H1 (cell line): ENCODE measurements around the gene DNAH10. TPM values are rescaled to one million over a fixed set of nuclear protein-coding genes. Genes with fewer than 3 reads are reported as not detected.

Experiments used
- BACH1 ChIP-seq: IDR thresholded peaks from 2 replicates; pipeline ENCODE4 v1.6.1; 2012; ENCODE audit warnings: low read length, improper control_type of control experiment
- CBX5 ChIP-seq: fragments of 300-800, 300-1000 bp; sonication (generic); IDR thresholded peaks from 2 replicates; pipeline ENCODE4 v1.7.1; 2016; ENCODE audit warnings: antibody characterized with exemption, low read length, low read depth
- EGR1 ChIP-seq: IDR thresholded peaks from 2 replicates; pipeline ENCODE4 v1.6.1; 2011; ENCODE audit warnings: low read depth, low read length, borderline replicate concordance
- JUN ChIP-seq: IDR thresholded peaks from 2 replicates; pipeline ENCODE4 v1.6.1; 2011; ENCODE audit warnings: low read depth, mild to moderate bottlenecking, improper control_type of control experiment, low read length
- JUND ChIP-seq: IDR thresholded peaks from 2 replicates; pipeline ENCODE4 v1.6.1; 2011; ENCODE audit warnings: mild to moderate bottlenecking, improper control_type of control experiment, low read length
- PHF8 ChIP-seq: fragments of 200-600 bp; sonication (generic); conservative IDR thresholded peaks from 2 replicates; pipeline ENCODE4 v1.7.1; 2012; ENCODE audit warnings: low read depth, mild to moderate bottlenecking, inconsistent platforms, low read length, moderate library complexity
- RAD21 ChIP-seq, 2 experiments: IDR thresholded peaks in 1 of 2; conservative IDR thresholded peaks in 1 of 2; 2 replicates each; pipeline ENCODE4 v1.6.1; 2011; ENCODE audit warnings: low read depth in 2 of 2, low read length in 2 of 2, improper control_type of control experiment in 1 of 2, inconsistent platforms in 1 of 2, mild to moderate bottlenecking in 1 of 2, moderate library complexity in 1 of 2
- polyA plus RNA-seq, 7 experiments: library from polyadenylated mRNA; depleted of rRNA in 3 of 7; stranded (reverse) in 5 of 7; unstranded in 2 of 7; fragments of >200 nt in 5 of 7; fragments of 200-250 nt in 2 of 7; gene quantifications; 1 replicate in 5 of 7; 2 replicates in 1 of 7; 4 replicates in 1 of 7; pipeline versions ENCODE4 v1.2.1 to v1.2.3, GENCODE V29; 2011 to 2013; ENCODE audit warnings: missing spikeins in 2 of 7, mixed read lengths in 2 of 7
- total RNA-seq: library from RNA; stranded (reverse); fragmentation: NEBNext Ultra II Directional; extraction: Animal tissue kit (Norgen Biotek cat#: 25700); gene quantifications from 2 replicates; pipeline ENCODE4 v1.2.1, GENCODE V29; 2021
- TF ChIP-seq, protein P1 (sequence below): IDR thresholded peaks from 2 replicates; pipeline ENCODE4 v1.6.1; 2012; ENCODE audit warnings: inconsistent platforms
- TF ChIP-seq, protein P2 (sequence below): fragments of 300-600 bp; sonication (generic); IDR thresholded peaks from 2 replicates; pipeline ENCODE4 v1.7.1; 2012; ENCODE audit warnings: low read length, moderate library complexity, mild to moderate bottlenecking, inconsistent platforms; ENCODE audit not compliant: insufficient replicate concordance

The DNAH10 gene
- total and polyA plus RNA-seq, 2 of the 8 experiments (the other 6 are each of a cell fraction or from before 2014, with no cell fraction given): 0.02 to 0.24 TPM

DNA sequence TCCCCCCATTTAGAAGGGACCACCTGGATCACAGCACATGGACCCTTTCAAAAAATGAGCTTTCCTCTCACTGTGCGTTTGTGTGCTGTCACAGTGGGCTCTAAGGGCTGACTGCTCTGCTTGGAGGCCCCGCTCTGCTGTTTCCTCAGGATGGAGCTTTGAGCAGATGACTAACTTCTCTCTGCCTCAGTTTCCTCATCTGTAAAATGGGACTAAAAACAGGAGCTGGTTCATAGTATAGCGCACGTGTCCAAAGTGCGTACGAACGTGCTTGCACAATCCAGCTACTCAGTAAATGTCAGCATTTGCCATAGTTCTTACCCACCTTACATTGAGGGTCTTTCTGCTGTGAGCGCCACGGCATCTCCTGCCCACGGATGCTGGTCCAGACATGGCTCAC lies 12.7 kb upstream of the DNAH10 start (continued):
- TF ChIP-seq PHF8 (no peak), EGR1 (no peak), JUND (no peak), RAD21 (IDR thresholded peaks at IDR 0.05 in 1 of 2, conservative IDR thresholded peaks at IDR 0.05 in 1 of 2; ENCODE audit: low read depth in 2 of 2, low read length in 2 of 2) (no peak), JUN (no peak), BACH1 (no peak), CBX5 (no peak)
- TF ChIP-seq, protein P1, sequence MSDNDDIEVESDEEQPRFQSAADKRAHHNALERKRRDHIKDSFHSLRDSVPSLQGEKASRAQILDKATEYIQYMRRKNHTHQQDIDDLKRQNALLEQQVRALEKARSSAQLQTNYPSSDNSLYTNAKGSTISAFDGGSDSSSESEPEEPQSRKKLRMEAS: no peak
- TF ChIP-seq, protein P2, sequence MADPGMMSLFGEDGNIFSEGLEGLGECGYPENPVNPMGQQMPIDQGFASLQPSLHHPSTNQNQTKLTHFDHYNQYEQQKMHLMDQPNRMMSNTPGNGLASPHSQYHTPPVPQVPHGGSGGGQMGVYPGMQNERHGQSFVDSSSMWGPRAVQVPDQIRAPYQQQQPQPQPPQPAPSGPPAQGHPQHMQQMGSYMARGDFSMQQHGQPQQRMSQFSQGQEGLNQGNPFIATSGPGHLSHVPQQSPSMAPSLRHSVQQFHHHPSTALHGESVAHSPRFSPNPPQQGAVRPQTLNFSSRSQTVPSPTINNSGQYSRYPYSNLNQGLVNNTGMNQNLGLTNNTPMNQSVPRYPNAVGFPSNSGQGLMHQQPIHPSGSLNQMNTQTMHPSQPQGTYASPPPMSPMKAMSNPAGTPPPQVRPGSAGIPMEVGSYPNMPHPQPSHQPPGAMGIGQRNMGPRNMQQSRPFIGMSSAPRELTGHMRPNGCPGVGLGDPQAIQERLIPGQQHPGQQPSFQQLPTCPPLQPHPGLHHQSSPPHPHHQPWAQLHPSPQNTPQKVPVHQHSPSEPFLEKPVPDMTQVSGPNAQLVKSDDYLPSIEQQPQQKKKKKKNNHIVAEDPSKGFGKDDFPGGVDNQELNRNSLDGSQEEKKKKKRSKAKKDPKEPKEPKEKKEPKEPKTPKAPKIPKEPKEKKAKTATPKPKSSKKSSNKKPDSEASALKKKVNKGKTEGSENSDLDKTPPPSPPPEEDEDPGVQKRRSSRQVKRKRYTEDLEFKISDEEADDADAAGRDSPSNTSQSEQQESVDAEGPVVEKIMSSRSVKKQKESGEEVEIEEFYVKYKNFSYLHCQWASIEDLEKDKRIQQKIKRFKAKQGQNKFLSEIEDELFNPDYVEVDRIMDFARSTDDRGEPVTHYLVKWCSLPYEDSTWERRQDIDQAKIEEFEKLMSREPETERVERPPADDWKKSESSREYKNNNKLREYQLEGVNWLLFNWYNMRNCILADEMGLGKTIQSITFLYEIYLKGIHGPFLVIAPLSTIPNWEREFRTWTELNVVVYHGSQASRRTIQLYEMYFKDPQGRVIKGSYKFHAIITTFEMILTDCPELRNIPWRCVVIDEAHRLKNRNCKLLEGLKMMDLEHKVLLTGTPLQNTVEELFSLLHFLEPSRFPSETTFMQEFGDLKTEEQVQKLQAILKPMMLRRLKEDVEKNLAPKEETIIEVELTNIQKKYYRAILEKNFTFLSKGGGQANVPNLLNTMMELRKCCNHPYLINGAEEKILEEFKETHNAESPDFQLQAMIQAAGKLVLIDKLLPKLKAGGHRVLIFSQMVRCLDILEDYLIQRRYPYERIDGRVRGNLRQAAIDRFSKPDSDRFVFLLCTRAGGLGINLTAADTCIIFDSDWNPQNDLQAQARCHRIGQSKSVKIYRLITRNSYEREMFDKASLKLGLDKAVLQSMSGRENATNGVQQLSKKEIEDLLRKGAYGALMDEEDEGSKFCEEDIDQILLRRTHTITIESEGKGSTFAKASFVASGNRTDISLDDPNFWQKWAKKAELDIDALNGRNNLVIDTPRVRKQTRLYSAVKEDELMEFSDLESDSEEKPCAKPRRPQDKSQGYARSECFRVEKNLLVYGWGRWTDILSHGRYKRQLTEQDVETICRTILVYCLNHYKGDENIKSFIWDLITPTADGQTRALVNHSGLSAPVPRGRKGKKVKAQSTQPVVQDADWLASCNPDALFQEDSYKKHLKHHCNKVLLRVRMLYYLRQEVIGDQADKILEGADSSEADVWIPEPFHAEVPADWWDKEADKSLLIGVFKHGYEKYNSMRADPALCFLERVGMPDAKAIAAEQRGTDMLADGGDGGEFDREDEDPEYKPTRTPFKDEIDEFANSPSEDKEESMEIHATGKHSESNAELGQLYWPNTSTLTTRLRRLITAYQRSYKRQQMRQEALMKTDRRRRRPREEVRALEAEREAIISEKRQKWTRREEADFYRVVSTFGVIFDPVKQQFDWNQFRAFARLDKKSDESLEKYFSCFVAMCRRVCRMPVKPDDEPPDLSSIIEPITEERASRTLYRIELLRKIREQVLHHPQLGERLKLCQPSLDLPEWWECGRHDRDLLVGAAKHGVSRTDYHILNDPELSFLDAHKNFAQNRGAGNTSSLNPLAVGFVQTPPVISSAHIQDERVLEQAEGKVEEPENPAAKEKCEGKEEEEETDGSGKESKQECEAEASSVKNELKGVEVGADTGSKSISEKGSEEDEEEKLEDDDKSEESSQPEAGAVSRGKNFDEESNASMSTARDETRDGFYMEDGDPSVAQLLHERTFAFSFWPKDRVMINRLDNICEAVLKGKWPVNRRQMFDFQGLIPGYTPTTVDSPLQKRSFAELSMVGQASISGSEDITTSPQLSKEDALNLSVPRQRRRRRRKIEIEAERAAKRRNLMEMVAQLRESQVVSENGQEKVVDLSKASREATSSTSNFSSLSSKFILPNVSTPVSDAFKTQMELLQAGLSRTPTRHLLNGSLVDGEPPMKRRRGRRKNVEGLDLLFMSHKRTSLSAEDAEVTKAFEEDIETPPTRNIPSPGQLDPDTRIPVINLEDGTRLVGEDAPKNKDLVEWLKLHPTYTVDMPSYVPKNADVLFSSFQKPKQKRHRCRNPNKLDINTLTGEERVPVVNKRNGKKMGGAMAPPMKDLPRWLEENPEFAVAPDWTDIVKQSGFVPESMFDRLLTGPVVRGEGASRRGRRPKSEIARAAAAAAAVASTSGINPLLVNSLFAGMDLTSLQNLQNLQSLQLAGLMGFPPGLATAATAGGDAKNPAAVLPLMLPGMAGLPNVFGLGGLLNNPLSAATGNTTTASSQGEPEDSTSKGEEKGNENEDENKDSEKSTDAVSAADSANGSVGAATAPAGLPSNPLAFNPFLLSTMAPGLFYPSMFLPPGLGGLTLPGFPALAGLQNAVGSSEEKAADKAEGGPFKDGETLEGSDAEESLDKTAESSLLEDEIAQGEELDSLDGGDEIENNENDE: no peak
